Stimulated activated CD4-positive, alpha-beta T cell treated with anti-CD3 and anti-CD28 coated beads, Interleukin-15, amount 100 ng/mL, for 24 hours (primary cell): ENCODE data around the gene ANKRD28.

ENCODE experiments used
- DNase-seq: peaks from one replicate; pipeline ENCODE4 v3.0.0-alpha.2; 2020

The ANKRD28 gene

GRCh38 chr3:15800780-15801179, 3.0 kb upstream of the ANKRD28 start:
- DNase-seq = no peak

DNA sequence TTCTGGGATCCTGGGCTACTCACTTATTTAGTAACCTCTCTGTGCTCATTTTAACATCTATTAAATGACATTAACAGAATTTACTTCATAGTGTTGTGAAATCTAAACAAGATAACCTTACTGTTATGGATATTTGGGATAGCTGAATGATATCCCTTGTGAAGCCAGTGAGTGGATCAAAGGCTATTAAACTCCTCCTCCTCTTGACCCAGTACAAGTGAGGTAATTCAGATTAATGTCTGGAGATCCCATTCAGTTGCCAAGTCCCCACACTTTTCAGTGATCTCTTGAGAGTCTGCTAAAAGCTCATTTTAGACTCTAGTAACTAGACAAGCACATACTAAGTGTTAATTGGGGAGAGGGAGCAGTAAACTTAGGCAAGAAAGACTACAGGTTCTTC, 2.5 kb upstream of the ANKRD28 start:
- no peak for DNase-seq

DNA sequence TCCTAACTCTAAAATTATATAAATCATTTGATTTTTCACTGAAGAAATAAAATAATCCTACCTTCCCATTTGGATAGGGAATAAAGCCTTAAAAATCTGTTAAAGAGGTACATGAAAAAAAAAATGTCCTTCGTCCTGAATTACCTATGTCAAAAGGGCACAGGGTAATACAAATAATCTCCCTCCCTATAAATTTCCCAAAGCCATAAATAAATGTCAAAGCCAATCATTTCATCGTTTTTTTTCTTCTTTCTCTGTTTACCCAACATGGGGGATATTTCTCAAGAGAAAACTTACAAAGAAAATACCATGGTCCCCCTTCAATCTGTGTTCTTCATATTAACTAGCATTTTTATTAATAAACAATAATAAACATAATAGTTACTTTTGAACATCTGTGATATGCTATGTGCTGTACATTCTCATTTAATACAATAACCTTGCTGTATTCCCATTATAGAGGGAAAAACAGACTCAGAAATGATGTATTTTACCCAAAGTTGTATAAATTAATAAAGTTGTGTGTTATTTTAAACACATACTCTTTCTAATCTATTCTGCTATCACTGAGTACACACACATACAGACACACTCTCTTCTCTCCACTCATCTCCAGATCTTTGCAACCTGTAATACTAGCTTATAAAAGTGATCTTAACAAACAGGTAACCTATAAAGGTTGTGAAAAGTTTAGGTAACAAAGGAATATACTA, 910 bp upstream of the ANKRD28 start:
- no peak for DNase-seq

- DNase-seq = no peak
Measured at GRCh38 chr3:15796771-15797641, 773 bp downstream of the ANKRD28 start.

GRCh38 chr3:15796331-15796730, 1.4 kb downstream of the ANKRD28 start:
- DNase-seq = no peak

- no peak for DNase-seq
Measured at GRCh38 chr3:15795651-15796308, 2.0 kb downstream of the ANKRD28 start.

DNA sequence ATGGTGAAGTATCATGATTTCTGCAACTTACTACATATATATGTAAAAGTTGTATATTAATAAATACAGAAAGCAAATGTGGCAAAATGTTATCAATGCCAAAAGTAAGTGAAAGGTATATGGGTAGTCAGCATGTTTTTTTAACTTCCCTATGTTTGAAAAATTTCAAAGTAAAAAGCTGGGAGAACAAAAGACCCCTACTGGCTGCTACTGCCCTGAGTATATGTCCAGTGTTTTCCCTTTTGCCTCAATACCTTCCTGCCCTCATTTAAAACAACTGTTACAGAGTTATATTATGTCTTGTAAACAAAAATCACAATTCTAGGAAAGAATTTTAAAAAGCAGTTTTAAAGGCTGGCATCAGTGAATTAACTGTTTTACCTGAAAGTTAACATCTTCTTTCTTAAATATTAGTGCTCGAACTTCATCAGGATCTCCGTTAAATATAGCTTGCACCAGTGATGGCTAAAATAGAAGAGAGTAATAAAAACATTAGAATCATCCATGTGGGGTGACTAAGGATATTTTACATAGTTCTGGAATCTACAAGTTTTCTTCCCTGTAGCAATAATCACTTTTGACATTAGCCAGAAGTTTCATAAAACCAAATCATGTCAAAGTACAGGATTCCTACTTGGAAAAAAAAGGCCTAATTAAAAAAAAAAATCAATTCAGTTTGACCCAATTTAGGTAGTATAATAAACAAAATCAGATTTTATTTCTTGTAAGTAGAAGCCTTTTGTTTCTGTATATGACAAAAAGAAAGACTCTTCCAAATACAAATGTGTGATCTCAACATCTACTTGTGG, 2.7 kb downstream of the ANKRD28 start:
- no peak for DNase-seq

GRCh38 chr3:15794303-15794771, 3.4 kb downstream of the ANKRD28 start:
- no peak for DNase-seq

- DNase-seq = no peak
Measured at GRCh38 chr3:15791525-15791924, 6.3 kb downstream of the ANKRD28 start.

- no peak for DNase-seq
Measured at GRCh38 chr3:15787941-15788340, 9.8 kb downstream of the ANKRD28 start.

GRCh38 chr3:15787526-15787925, 10.3 kb downstream of the ANKRD28 start:
- no peak for DNase-seq

DNA sequence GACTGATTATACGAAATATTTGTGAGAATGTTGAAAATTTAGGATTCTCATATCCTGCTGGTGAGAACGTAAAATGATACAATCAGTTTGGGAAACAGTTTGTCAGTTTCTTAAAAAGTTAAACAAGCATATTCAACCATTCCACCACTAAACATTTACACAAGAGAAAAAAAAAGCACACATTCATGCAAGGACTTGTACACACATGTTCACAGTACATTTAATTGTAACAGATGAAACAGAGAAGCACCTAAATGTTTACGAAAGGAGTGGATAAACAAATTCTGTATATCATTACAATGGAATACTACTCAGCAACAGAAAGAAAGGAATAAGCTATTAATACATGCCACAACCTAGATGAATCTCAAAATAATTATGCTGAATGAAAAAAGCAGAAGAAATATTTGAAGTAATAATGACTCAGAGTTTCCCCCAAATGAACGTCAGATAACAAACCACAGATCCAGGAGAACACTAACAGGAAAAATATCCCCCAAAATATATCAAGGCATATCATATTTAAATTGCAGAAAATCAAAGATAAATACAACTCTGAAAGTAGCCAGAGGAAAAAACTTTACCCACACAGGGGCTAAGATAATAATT, 14.3 kb downstream of the ANKRD28 start:
- DNase-seq = no peak

DNA sequence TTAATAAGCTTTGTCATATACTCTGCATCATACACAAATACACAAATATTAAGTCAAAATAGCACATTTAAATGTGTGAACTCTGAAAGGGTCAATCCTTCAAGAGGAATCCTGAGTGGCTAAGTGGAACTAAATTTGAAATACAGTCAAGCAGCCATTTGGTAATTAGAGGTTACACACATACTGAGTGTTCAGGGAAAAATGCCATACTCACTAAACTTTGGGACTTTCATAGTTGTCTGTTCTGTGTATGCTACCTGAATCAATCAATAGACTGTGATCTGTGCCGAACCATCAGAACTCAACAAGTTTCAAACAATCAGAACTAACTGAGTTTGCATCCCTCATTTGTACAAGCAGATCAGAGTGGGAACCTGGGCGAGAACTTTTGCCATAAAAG, 15.3 kb downstream of the ANKRD28 start:
- no peak for DNase-seq

- no peak for DNase-seq
Measured at GRCh38 chr3:15781637-15782402, 16.0 kb downstream of the ANKRD28 start.

- DNase-seq = no peak
Measured at GRCh38 chr3:15781131-15781530, 16.6 kb downstream of the ANKRD28 start.

GRCh38 chr3:15779111-15779510, 18.7 kb downstream of the ANKRD28 start:
- DNase-seq = no peak

- DNase-seq = no peak
Measured at GRCh38 chr3:15778332-15778858, 19.4 kb downstream of the ANKRD28 start.

DNA sequence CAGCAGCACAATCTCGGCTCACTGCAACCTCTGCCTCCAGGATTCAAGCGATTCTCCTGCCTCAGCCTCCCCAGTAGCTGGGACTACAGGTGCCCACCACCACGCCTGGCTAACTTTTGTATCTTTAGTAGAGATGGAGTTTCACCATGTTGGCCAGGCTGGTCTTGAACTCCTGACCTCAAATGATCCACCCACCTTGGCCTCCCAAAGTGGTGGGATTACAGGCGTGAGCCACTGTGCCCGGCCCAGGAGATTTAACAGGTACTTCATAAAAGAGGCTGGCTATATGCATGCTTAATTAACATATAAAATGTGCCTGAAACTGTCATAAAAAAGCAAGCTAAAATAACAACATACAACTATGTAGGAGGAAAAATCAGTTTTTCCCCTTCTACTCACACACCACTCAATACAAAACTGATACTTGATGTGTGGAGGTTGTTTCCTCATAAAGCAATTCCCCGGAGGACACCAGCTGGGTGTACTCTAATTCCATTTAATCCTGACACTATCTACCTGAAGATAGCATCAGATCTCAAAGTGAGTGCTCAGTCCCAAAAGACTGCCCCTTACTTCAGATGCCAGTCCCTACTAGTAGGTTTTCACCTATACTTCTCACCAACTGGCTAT, 22.7 kb downstream of the ANKRD28 start:
- DNase-seq = peak; percentile 14

DNA sequence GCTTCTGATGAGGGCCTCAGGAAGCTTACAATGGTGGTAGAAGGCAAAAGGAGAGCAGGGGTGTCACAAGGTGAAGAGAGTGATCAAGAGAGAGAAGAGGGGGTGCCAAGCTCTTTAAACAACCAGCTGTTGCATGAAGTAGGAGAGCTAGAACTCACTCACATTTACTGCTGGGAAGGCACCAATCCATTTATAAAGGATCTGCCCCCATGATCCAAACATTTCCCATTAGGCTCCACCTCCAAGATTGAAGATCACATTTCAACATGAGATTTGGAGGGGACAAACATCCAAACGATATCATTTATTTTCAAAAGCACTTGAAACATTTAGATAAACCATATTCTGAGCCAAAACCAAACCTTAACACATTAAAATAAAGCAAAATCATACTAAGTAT, 26.3 kb downstream of the ANKRD28 start:
- DNase-seq = no peak

- no peak for DNase-seq
Measured at GRCh38 chr3:15769256-15769915, 28.4 kb downstream of the ANKRD28 start.
